ENCODE measurements around the gene TMA7.
A peak's percentile ranks its signal among the peaks of the same experiment; 100 is the strongest.
"Not testable (repeated sequence)": the region's sequence is repeated elsewhere in the genome, so short reads cannot be mapped to it uniquely, and the experiment has no call there.

TMA7 gene

DNA sequence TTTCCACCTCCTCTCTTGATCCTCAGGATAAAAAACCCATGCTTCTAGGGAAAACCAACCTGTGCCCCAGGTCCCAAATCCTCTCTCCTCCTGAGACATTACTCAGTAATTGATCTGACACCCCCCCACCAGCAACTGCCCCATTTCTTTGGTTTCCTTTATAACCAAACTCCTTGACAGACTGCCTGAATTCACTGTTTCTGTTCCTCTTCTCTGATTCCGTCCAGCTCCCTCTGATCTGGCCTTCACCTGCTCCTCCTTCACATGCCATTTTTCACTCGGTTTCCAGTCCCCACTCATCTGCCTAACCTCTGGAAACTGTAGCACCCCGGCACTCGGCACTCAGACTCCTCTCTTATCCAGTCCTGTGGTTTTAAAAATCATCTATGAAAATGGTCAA lies 2.2 kb upstream of the TMA7 start:
- DNase-seq: no peak

DNA sequence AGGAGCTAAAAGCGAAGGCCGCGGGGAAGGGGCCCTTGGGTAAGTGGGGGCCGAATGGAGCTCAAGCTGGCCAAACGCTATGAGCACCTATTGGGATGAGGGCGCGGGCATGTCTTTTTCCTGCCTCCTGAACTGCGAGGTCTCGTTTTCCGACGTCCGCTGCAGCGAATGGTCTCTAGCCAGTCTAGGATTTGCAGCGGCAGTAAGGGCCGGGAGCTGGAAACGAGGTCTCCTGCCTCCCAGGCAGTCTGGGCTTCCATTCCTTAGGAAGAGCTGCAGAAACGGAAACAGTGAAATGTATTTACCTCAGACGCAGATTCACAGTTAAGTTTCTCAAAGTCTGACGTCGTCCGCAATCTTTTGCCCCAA lies 517 bp downstream of the TMA7 start:
- DNase-seq: no peak

- DNase-seq: no peak
Measured at GRCh38 chr3:48441940-48442339, 1.9 kb downstream of the TMA7 start.

- no peak for DNase-seq
Measured at GRCh38 chr3:48445277-48445882, 5.3 kb downstream of the TMA7 start.

DNA sequence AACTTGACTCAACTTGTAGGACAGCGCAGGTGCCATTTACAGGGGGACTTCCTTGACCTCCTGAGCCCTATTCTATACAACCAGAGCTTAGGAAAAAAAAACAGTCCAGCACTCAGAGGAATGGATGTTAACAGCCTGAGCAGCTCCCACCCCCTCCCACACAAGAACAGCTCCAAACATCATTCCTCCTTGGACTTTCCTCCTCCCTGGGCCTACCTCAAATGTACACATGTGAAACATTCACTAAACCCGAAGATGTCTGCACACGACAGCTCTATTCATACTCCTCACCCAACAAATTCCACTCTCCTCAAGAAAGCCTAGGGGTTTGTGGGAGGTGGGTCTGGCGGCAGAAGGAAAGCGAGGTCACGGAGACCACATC lies 6.0 kb downstream of the TMA7 start:
- DNase-seq: no peak

DNA sequence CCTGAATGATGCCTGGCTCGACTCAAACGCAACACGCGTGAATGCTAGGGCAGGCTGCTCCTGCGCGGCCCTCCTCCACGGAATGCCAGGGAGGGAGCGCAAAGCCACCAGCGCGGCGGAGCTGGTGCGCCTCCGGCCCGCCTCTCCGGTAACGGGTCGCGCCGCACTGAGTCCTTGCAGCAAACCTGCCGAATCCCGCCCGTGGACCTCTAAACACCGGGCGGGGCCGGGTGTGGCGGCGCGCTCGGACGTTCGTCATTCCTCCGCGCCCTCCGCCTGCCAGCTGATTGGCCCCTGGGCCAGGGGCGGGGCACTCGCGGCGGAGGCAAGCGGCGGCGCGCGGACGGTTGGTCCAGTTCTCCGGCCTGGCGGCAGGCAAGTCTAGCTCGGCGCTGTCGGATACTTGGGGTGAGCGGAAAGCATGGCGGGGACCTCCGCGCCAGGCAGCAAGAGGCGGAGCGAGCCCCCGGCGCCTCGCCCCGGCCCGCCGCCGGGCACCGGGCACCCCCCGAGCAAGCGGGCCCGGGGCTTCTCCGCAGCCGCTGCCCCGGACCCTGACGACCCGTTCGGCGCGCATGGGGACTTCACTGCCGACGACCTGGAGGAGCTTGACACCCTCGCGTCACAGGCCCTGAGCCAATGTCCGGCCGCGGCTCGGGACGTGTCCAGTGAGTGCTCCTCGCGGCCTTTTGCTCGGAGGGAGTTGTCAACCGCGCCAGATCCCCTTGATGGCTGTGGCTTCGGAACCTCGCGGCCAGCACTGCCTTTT lies 6.6 kb downstream of the TMA7 start, which contains the start of gene ATRIP:
ATRIP (plus strand) TSS at position 313 of the 769 bp plus-strand sequence; CDS start at position 422, 109 bp downstream.
- peak; percentile 80 for DNase-seq

GRCh38 chr3:48451270-48451669 lies 11.2 kb downstream of the TMA7 start:
- DNase-seq: no peak

- no peak for DNase-seq
Measured at GRCh38 chr3:48456456-48456855, 16.4 kb downstream of the TMA7 start.

DNA sequence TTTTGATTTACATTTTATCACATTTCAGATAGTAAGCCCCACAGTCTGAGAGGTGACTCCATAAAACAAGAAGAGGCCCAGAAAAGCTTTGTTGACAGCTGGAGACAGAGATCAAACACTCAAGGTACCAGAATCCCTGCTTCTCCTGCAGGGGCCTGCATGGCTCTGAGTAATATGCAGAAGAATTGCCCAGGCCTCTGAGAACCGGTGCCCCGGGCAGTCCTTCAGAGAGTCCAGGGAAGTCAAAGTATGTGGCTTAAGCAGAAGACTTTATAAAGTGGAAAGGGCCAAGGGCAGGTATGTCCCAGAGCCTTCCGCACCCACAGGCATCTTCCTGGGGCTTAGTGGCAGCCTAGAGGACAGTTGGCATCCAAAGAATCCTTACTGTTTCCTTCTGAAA lies 19.3 kb downstream of the TMA7 start:
- no peak for DNase-seq

DNA sequence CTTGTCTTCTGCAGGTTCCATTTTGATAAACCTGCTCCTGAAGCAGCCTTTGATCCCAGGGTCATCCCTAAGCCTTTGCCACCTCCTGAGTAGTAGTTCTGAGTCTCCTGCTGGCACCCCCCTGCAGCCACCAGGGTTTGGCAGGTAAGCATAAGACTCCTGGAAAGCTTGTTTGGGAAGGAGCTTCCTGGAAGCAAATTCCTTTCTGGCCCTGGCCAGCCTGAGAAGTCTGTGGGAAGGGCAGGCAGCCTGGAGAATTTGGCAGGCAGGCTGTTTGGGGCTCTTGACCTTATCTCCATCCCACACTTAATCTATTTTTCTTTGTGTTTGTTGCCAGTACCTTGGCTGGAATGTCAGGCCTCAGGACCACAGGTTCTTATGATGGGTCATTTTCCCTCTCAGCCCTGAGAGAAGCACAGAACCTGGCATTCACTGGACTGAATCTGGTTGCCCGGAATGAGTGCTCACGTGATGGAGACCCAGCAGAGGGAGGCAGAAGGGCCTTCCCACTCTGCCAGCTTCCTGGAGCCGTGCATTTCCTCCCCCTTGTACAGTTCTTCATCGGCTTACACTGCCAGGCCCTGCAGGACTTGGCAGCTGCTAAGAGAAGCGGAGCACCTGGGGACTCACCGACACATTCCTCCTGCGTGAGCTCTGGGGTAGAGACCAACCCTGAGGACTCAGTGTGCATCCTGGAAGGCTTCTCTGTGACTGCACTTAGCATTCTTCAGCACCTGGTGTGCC lies 19.9 kb downstream of the TMA7 start:
- DNase-seq: no peak

DNA sequence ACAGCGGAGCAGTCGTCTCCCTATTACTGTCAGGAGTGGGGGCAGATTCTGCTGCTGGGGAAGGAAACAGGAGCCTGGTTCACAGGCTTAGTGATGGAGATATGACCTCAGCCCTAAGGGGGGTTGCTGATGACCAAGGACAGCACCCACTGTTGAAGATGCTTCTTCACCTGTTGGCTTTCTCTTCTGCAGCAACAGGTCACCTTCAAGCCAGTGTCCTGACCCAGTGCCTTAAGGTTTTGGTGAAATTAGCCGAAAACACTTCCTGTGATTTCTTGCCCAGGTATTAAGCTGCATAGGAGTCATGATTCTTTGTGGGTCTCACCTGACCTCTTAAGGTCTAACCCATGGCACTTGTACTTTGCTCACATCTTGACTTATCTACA lies 20.5 kb downstream of the TMA7 start:
- DNase-seq: no peak

- DNase-seq: not testable (repeated sequence)
Measured at GRCh38 chr3:48461767-48462166, 21.7 kb downstream of the TMA7 start.

DNA sequence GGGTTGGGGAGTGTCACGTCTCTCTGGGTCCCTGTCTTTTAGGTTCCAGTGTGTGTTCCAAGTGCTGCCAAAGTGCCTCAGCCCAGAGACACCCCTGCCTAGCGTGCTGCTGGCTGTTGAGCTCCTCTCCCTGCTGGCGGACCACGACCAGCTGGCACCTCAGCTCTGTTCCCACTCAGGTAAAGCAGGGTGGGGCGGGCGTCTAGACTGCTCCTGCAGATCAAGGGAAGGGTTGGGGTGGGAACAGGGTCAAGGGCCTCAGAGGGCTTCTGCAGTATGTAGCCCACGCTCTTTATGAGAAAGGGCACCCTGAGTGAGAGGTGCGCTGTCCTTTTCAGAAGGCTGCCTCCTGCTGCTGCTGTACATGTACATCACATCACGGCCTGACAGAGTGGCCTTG lies 23.6 kb downstream of the TMA7 start:
- DNase-seq: no peak

- no peak for DNase-seq
Measured at GRCh38 chr3:48464713-48465221, 24.7 kb downstream of the TMA7 start.

DNA sequence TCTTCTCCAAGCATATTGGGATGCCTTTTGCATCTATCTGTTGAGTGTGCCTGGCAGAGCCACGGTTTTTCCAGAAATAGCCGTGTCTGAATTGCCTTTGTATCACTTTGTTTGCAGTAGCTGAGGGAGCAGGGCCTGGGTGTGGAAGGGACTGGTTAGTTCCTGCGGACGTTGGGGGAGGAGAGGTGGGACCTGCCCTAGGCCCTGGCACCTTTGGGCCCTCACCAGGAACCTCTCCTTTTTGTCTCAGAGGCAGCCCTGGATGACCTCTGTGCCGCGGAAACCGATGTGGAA lies 25.1 kb downstream of the TMA7 start:
- DNase-seq: no peak

GRCh38 chr3:48465531-48466378 lies 25.7 kb downstream of the TMA7 start:
- peak; percentile 71 for DNase-seq

- no peak for DNase-seq
Measured at GRCh38 chr3:48466386-48467109, 26.5 kb downstream of the TMA7 start.

GRCh38 chr3:48467110-48467454 lies 27.0 kb downstream of the TMA7 start:
- no peak for DNase-seq

DNA sequence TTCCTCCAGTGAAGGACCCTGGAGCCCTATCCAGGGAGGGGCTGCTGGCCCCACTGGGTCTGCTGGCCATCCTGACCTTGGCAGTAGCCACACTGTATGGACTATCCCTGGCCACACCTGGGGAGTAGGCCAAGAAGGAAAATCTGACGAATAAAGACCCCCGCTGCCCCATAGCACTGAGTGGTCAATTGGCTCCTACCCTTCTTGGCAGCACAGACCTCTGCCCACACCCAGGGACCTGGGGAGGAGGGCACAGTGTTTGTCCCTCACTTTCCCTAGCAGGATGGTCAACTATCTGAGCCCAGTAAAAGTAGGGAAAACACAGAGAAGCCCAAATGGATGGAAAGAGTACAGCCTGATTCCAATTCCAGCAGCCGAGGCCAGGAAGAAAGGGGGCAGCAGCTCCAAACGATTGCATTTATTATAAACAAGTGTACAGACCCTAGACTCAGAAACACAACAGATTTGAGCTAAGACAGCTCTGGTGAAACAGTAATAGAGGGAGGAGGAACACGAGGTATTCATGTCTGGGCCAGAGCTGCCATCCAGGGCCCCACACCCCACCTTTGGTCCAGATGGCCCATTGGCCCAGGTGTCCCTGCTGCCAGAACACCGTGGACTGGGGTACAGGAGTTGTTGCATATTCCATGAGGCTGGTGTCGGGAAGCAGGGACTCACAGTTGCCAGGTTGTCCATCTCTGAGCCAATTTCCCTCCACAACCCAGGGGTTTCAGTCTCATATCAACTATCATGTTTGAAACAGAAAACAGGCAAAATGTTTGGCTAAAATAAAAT lies 27.6 kb downstream of the TMA7 start:
- DNase-seq: no peak

GRCh38 chr3:48468329-48468731 lies 28.3 kb downstream of the TMA7 start:
- no peak for DNase-seq

DNA sequence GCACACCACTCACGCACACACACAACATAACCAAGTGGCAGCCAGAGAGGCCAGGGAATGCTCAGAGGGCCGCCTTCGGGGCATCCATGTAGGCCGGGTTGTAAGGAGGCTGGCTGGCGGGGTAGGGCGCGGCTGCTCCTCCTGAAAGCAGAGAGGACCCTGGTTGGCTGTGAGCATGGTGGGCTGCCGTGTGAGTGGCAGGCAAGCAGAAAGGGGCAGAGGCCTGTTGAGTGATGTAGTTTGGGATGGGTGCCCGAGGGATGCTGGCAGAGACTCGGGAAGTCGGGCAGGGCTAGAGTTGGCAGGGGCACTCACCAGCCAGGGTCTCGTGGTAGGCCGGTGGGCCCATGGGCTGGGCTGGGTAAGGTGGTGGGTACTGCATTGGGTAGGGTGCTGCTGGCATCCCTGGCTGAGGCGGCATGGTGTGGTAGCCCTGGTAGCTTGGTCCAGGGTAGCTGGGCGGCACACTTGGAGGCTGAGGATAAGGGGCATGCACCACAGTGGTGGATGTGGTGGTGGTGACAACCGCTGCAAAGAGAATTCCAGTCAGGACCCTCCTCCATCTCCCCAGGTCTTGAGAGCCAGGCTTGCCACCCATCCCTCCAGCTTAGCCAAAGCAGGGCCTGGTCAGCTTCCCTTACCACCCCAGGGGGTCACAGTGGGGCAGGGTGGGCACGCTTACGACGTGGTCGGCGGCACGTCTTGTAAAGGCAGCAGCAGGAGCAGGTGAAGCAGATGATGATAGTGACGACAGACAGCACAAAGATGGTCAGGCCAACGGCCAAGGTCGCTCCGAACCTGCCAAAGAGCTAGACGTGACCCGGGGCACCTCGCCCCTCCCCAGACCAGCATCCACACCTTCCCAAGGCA lies 29.2 kb downstream of the TMA7 start:
- no peak for DNase-seq
